ENCODE measurements around the gene NAE1.

NAE1 gene

DNA sequence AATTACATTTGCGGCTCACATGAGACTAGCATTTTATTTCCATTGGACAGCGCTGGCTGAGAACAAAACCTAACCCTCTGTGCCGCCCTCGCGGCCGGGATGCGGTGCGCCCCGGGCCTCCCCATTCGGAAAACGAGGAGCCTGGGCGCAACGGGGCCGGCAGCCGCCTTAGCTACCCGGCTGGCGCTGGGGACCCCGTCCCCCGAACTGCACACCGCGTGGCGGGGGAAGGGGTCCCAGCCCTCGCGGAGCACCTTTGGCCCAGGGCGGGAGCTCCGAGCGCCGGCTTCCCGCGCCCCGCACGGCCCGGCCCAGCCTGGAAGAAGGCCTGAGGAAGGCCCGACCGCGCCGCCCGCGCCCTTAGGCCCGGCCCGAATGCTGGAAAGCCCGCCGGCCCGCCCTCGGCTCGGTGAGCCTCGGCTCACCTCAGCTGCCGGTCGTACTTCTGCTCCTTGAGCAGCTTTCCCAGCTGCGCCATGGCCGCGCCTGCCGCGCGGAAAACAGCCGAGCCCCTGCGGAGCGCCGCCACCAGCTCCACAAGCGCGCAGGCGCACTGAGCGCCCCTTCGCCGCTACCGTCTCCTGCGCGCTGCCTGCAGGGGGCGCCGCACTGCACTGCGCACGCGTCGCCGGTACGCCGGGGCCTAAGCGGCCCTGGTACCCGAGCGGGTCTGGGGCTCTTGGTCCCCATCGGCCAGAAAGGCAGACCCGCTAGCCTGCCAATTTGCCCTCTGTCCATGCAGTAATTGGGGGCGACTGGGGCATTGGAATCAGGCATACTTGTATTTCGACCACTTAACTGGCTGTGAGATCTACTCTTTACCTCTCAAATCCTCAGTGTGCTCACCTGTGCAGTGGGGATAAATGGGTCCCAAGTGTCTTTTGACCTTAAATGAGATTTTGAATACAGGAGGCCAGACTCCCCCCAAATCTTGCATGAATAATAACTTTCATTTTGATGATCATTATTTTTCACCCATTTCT is at the start of gene NAE1:
Gene NAE1, minus strand, starts transcription at position 555 of the 983 bp plus-strand sequence. Its CDS starts 77 bp downstream, at position 478.
- TF ChIP-seq, protein P1, sequence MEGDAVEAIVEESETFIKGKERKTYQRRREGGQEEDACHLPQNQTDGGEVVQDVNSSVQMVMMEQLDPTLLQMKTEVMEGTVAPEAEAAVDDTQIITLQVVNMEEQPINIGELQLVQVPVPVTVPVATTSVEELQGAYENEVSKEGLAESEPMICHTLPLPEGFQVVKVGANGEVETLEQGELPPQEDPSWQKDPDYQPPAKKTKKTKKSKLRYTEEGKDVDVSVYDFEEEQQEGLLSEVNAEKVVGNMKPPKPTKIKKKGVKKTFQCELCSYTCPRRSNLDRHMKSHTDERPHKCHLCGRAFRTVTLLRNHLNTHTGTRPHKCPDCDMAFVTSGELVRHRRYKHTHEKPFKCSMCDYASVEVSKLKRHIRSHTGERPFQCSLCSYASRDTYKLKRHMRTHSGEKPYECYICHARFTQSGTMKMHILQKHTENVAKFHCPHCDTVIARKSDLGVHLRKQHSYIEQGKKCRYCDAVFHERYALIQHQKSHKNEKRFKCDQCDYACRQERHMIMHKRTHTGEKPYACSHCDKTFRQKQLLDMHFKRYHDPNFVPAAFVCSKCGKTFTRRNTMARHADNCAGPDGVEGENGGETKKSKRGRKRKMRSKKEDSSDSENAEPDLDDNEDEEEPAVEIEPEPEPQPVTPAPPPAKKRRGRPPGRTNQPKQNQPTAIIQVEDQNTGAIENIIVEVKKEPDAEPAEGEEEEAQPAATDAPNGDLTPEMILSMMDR (IDR thresholded peaks at IDR 0.05; ENCODE audit: control insufficient read depth, insufficient read depth, low read depth, low read length, missing control alignments) = peak; percentile 78
- peak within 1 kb of the TSS; percentile 60 for H3K4me3 ChIP-seq (ENCODE audit: control insufficient read depth, low read depth, low read length)
- DNase-seq (ENCODE audit: low read depth) = peak; percentile 27

DNA sequence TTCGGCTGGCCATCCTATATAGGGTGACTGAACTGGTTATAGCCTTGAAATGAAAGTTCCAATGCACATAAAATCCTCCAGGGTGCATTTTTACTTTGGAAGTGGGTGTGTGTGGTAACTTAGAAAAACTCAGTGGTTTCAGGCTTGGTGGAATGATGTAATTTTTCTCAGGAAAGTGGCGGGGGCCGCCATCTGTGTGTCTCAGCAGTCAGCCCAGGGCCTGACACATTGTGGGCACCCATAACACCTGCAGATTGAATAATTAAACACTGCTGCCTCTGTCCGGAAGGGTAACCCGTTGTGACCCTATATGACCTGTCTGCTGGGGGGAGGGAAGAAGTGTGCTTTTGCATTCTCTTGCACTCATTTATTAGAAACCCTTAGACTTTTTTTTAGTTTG is 47.3 kb upstream of the NAE1 start:
- DNase-seq (ENCODE audit: low read depth) = no peak
- TF ChIP-seq, protein P1 (IDR thresholded peaks at IDR 0.05; ENCODE audit: control insufficient read depth, insufficient read depth, low read depth, low read length, missing control alignments) = no peak
- no peak overlapping the region for H3K4me3 ChIP-seq (ENCODE audit: control insufficient read depth, low read depth, low read length)

DNA sequence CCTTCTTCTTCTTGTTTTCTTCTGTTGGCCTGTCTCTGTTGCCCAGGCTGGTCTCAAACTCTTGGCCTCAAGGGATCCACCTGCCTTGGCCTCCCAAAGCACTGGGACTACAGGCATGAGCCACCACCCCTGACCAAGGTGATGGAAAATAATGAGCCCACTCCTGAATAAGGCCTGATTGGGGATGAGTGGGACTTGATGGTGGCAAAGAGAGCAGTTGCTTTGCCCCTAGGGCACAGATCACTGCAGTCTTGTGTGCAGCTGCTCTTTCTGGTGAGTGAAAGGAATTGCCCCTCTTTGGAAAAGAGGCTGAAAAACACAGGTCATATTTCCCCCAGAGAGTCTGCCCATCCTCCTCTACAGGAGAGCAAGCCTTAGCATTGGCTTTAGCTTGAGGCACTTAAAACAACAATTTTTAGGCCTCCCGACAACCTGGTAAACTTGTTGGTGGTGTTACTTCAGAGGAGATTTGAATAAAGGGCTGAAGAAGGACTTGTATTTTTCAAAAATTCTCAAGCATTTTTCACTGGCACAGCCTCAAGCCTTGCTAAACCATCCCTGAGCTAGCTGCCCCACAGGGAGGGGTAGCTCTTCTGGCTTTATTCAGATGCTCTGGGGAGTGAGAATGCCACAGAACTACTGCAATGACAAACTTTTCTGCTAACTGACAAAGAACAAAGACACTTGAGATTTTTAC is 43.5 kb upstream of the NAE1 start:
- no peak overlapping the region for H3K4me3 ChIP-seq (ENCODE audit: control insufficient read depth, low read depth, low read length)
- TF ChIP-seq, protein P1 (IDR thresholded peaks at IDR 0.05; ENCODE audit: control insufficient read depth, insufficient read depth, low read depth, low read length, missing control alignments) = no peak
- DNase-seq (ENCODE audit: low read depth) = no peak

DNA sequence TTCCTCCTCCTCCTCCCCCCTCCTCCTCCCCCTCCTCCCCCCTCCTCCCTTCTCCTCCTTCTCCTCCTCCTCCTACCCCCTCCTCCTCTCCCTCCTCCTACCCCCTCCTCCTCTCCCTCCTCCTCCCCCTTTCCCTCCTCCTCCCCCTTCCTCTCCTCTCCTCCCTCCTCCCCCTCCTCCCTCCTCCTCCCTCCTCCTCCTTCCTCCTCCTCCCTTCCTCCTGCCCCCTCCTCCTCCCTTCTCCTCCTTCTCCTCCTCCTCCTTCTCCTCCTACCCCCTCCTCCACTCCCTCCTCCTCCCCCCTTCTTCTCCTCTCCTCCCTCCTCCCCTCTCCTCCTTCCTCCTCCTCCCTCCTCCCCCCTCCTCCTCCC is 42.9 kb upstream of the NAE1 start:
- TF ChIP-seq, protein P1 (IDR thresholded peaks at IDR 0.05; ENCODE audit: control insufficient read depth, insufficient read depth, low read depth, low read length, missing control alignments) = no peak
- no peak overlapping the region for H3K4me3 ChIP-seq (ENCODE audit: control insufficient read depth, low read depth, low read length)
- DNase-seq (ENCODE audit: low read depth) = no peak

DNA sequence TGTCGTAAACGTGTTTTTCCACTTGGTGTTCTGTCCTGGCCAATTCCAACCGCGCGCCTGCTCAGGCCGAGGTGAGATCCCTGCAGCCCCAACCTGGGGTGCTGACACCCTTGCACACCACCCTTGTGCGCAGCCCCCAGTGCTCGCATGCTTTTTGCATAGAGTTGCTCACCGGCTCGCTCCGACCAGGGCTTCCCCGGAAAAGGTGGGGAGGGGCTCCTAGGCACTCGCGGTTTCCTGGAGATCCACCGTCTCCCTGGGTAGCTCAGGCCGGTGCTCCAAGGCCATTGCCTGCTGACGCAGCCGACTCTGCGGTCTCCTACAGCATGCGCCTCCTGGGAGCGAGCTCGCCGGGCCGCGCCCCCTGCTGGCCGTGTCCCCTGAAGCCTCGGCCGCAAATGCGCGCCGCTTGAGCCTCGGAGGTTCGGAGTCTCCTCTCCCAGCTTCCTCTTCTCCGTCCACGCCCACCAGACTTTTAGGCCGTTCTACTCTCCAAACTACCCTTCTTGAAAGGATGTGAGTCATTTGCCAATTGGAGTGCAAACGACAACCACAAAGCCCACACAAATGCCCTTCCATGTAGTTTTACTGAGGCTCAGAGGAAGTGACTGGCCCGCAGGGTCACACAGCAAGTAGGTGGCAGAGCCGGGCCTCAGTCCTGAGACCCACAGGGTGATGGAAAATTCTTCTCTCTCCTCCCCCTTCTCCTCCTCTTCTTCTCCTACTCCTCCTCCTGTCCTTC is 42.3 kb upstream of the NAE1 start:
- peak overlapping the region; percentile 36 for H3K4me3 ChIP-seq (ENCODE audit: control insufficient read depth, low read depth, low read length)
- peak; percentile 99 for DNase-seq (ENCODE audit: low read depth)
- TF ChIP-seq, protein P1 (IDR thresholded peaks at IDR 0.05; ENCODE audit: control insufficient read depth, insufficient read depth, low read depth, low read length, missing control alignments) = peak; percentile 96

DNA sequence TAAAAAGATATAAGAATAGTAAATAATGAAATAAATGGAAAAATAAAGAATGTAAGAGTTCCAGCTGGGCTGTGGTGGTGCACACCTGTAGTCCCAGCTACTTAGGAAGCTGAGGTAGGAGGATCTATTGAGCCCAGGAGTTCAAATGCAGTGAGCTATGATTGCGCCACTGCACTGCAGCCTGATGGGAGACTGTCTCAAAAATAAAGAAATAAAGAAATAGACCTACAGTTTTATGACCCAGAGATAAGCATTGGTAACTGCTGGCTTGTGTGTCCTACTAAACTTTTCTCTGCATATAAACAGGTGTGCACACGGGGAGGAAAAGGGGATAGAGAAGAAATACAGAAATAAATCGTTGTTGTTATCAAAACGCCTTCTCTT is 41.8 kb upstream of the NAE1 start:
- TF ChIP-seq, protein P1 (IDR thresholded peaks at IDR 0.05; ENCODE audit: control insufficient read depth, insufficient read depth, low read depth, low read length, missing control alignments) = no peak
- H3K4me3 ChIP-seq (ENCODE audit: control insufficient read depth, low read depth, low read length) = peak overlapping the region; percentile 36
- DNase-seq (ENCODE audit: low read depth) = no peak

Data from AG09309 (cell line).